GM23338 (cell line): ENCODE data around the gene SPRED2.

Experiments
- CREB1 ChIP-seq: fragments of 250-450 bp; sonication (Bioruptor Pico); IDR thresholded peaks from 2 replicates; pipeline ENCODE4 v1.5.0; 2020; ENCODE audit warnings: low read depth, mild to moderate bottlenecking, moderate library complexity
- CTCF ChIP-seq, 2 experiments: fragments of 200-600 bp in 1 of 2; sonication (generic) in 1 of 2; conservative IDR thresholded peaks; 2 replicates each; pipeline versions ENCODE4 v1.5.1 to v1.6.1; 2016 to 2017; ENCODE audit warnings: antibody characterized with exemption in 2 of 2, low read depth in 2 of 2, mild to moderate bottlenecking in 2 of 2, moderate library complexity in 1 of 2
- EZH2 ChIP-seq: fragments of 200-600 bp; sonication (generic); IDR thresholded peaks from one replicate; pipeline ENCODE4 v1.8.0; 2017; ENCODE audit warnings: antibody characterized with exemption, mild to moderate bottlenecking, low read depth; ENCODE audit not compliant: unreplicated experiment
- EZH2phosphoT487 ChIP-seq: fragments of 200-600 bp; sonication (generic); IDR thresholded peaks from one replicate; pipeline ENCODE4 v1.8.1; 2018; ENCODE audit warnings: antibody characterized with exemption; ENCODE audit not compliant: unreplicated experiment
- JUNB ChIP-seq: IDR thresholded peaks from one replicate; pipeline ENCODE4 v1.6.1; 2016; ENCODE audit warnings: antibody characterized with exemption; ENCODE audit not compliant: unreplicated experiment
- POLR2AphosphoS5 ChIP-seq: IDR thresholded peaks from 2 replicates; pipeline ENCODE4 v1.6.1; 2016; ENCODE audit warnings: antibody characterized with exemption, low read depth
- REST ChIP-seq: IDR thresholded peaks from one replicate; pipeline ENCODE4 v1.6.1; 2018; ENCODE audit warnings: antibody characterized with exemption; ENCODE audit not compliant: unreplicated experiment
- STAT1 ChIP-seq: IDR thresholded peaks from one replicate; pipeline ENCODE4 v1.6.1; 2016; ENCODE audit warnings: antibody characterized with exemption; ENCODE audit not compliant: unreplicated experiment
- ZNF331 ChIP-seq: fragments of 250-450 bp; sonication (Bioruptor Pico); IDR thresholded peaks from 2 replicates; pipeline ENCODE4 v1.5.0; 2020; ENCODE audit warnings: low read depth, mild to moderate bottlenecking, moderate library complexity

GRCh38 chr2:65396348-65397026 lies 35.9 kb downstream of the SPRED2 start:
- no peak for TF ChIP-seq CTCF (conservative IDR thresholded peaks at IDR 0.05; ENCODE audit: low read depth in 2 of 2)
- no peak for TF ChIP-seq EZH2
- TF ChIP-seq CREB1 = no peak
- no peak for TF ChIP-seq ZNF331 (CRISPR knock-in tag)
- no peak for TF ChIP-seq EZH2phosphoT487
- no peak for TF ChIP-seq JUNB
- TF ChIP-seq POLR2AphosphoS5 = no peak
- TF ChIP-seq REST = no peak
- TF ChIP-seq STAT1 = no peak
